ENCODE measurements around the gene RPS13. TPM values are rescaled to one million over a fixed set of nuclear protein-coding genes. Genes with fewer than 3 reads are reported as not detected.

Gene RPS13
- total and polyA plus RNA-seq, 9 of the 15 experiments (the other 6 are each of a cell fraction or from before 2014, with no cell fraction given) = 1,267 to 3,714 (median 1,762) TPM

- Histone ChIP-seq H3K9me1 (ENCODE audit: control insufficient read depth, insufficient read depth, low read length) (no peaks in the 10 kb centered on the region), H3K4me3 (no peak overlapping the region), H3K4me2 (ENCODE audit: insufficient read depth, low read length) (no peak overlapping the region), H3K79me2 (ENCODE audit: control insufficient read depth, insufficient read depth, low read length) (no peaks in the 10 kb centered on the region), H4K20me1 (replicated peaks; ENCODE audit: control insufficient read depth, insufficient read depth, low read length) (no peaks in the 10 kb centered on the region), H3K27me3 (ENCODE audit: control insufficient read depth in 2 of 2, insufficient read depth in 2 of 2, low read length in 2 of 2) (no peaks in the 10 kb centered on the region), H2AFZ (ENCODE audit: low read depth, low read length) (no peak overlapping the region), H3K27ac (ENCODE audit: extremely low read depth, low read depth, low read length) (no peak overlapping the region), H3K4me1 (replicated peaks in 1 of 2; ENCODE audit: control insufficient read depth in 2 of 2, insufficient read depth in 2 of 2, low read length in 2 of 2) (no peaks in the 10 kb centered on the region), H3K36me3 (ENCODE audit: control insufficient read depth, insufficient read depth, low read length) (peaks cover 44% of the 10 kb centered on the region; the same call in 2 of the 3 replicates), H3K9me3 (replicated peaks; ENCODE audit: control insufficient read depth, insufficient read depth, low read depth, low read length) (no peaks in the 10 kb centered on the region), H3K9ac (ENCODE audit: insufficient read depth in 1 of 2, low read depth in 2 of 2, low read length in 2 of 2) (no peak overlapping the region)
- in situ Hi-C loops (cut with MboI) (no loop called here), intact Hi-C loops (cut with micrococcal nuclease) (no loop called here)
- no TSS peak for BruUV-seq (replicated peaks)
- ATAC-seq (no peak), DNase-seq (ENCODE audit: extremely low read depth in 1 of 4, low spot score in 3 of 4) (no peak), FAIRE-seq (no peak)
- POLR2A ChIA-PET = interaction anchor here (2.2 kb wide), 1 partner anchor 21 kb away, joined by 9 read pairs; the partner anchor contains the start of gene RPS13
- CTCF ChIA-PET (ENCODE audit: low intra/inter-chr PET ratio) = no interaction called here
- 0 out of 2 replicates have a peak, but pooled peaks have one; percentile 10 for TF ChIP-seq CEBPB (tag; IDR thresholded peaks at IDR 0.05)
- TF ChIP-seq ZBTB17 (CRISPR knock-in tag; IDR thresholded peaks at IDR 0.05) = no peak
- 96% methylated on average over 5 of the region's 6 CpGs for WGBS (ENCODE audit: insufficient coverage, low coverage, missing lambda C conversion rate)
Measured at GRCh38 chr11:17098658-17099057, 21.2 kb upstream of the RPS13 start.

GRCh38 chr11:17098038-17098437 lies 20.6 kb upstream of the RPS13 start:
- CTCF ChIA-PET (ENCODE audit: low intra/inter-chr PET ratio) = no interaction called here
- Histone ChIP-seq H3K27ac (ENCODE audit: extremely low read depth, low read depth, low read length) (no peak overlapping the region), H3K9ac (ENCODE audit: insufficient read depth in 1 of 2, low read depth in 2 of 2, low read length in 2 of 2) (no peak overlapping the region), H4K20me1 (replicated peaks; ENCODE audit: control insufficient read depth, insufficient read depth, low read length) (no peaks in the 10 kb centered on the region), H2AFZ (ENCODE audit: low read depth, low read length) (no peak overlapping the region), H3K79me2 (ENCODE audit: control insufficient read depth, insufficient read depth, low read length) (no peaks in the 10 kb centered on the region), H3K27me3 (ENCODE audit: control insufficient read depth in 2 of 2, insufficient read depth in 2 of 2, low read length in 2 of 2) (no peaks in the 10 kb centered on the region), H3K9me3 (replicated peaks; ENCODE audit: control insufficient read depth, insufficient read depth, low read depth, low read length) (no peaks in the 10 kb centered on the region), H3K4me2 (ENCODE audit: insufficient read depth, low read length) (no peak overlapping the region), H3K4me1 (replicated peaks in 1 of 2; ENCODE audit: control insufficient read depth in 2 of 2, insufficient read depth in 2 of 2, low read length in 2 of 2) (no peaks in the 10 kb centered on the region), H3K36me3 (ENCODE audit: control insufficient read depth, insufficient read depth, low read length) (peaks cover 39% of the 10 kb centered on the region; the same call in 2 of the 3 replicates), H3K9me1 (ENCODE audit: control insufficient read depth, insufficient read depth, low read length) (no peaks in the 10 kb centered on the region), H3K4me3 (no peak overlapping the region)
- in situ Hi-C loops (cut with MboI) (no loop called here), intact Hi-C loops (cut with micrococcal nuclease) (no loop called here)
- FAIRE-seq = no peak
- DNase-seq (ENCODE audit: extremely low read depth in 1 of 4, low spot score in 3 of 4) = no peak
- ATAC-seq = no peak
- POLR2A ChIA-PET = interaction anchor here (2.2 kb wide), 1 partner anchor 21 kb away, joined by 9 read pairs; the partner anchor contains the start of gene RPS13
- 73% methylated on average over 1 of the region's 1 CpG for WGBS (ENCODE audit: insufficient coverage, low coverage, missing lambda C conversion rate)
- BruUV-seq (replicated peaks) = no TSS peak
- TF ChIP-seq HMG20B (CRISPR knock-in tag; IDR thresholded peaks at IDR 0.05) (no peak), ARNT (IDR thresholded peaks at IDR 0.05) (no peak), ATF2 (CRISPR knock-in tag; IDR thresholded peaks at IDR 0.05) (no peak), NUFIP1 (IDR thresholded peaks at IDR 0.05; ENCODE audit: partially characterized antibody) (no peak), E4F1 (CRISPR knock-in tag; IDR thresholded peaks at IDR 0.05; ENCODE audit: borderline replicate concordance) (no peak), ZBTB7A (IDR thresholded peaks at IDR 0.05; ENCODE audit: borderline replicate concordance, control insufficient read depth, low read depth, low read length) (no peak), PHF20 (IDR thresholded peaks at IDR 0.05; ENCODE audit: partially characterized antibody) (no peak), ARID1B (IDR thresholded peaks at IDR 0.05) (no peak), ZBTB33 (CRISPR knock-in tag; IDR thresholded peaks at IDR 0.05) (no peak)
